C4-2B (cell line): ENCODE results near the gene ZDHHC24.

Experiments
- ZFX ChIP-seq: fragments of 450-650 bp; IDR thresholded peaks from 2 replicates; pipeline ENCODE4 v1.6.1; 2017
- TF ChIP-seq, protein P1 (sequence below): fragments of 450-650 bp; conservative IDR thresholded peaks from 2 replicates; pipeline ENCODE4 v1.5.1; 2017; ENCODE audit warnings: mild to moderate bottlenecking

DNA sequence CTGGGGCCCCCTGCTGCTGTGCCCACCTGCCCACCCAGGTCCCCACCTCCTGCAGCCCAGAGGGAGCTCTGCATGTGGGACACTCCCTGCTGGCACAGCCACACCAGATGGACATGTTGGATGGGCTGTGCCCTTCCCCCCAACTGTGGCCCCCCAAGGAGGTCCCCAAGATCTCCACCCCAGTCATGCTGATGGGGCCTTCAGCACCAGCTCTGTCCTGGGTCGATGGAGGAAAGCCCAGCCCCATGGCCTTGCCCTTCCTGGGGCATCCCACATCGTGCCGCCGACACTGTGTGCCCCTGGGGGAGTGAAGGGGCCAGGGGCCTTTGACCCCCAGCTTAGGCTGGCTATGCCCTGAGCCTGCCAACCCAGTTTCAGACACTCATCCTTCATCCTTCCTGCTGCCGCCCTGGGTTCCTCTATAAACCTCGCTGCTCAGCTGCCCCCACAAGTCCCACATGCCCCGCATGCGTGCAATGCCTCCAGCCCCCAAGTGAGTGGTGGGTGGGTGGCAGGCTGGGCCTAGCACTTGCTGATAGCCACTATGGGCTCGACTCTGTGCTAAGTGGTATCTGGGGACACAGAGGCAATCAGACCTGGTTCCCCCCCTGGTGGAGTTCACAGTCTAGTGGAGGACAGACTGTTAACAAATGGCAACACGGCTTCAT, 69.5 kb downstream of the ZDHHC24 start:
- TF ChIP-seq, protein P1, sequence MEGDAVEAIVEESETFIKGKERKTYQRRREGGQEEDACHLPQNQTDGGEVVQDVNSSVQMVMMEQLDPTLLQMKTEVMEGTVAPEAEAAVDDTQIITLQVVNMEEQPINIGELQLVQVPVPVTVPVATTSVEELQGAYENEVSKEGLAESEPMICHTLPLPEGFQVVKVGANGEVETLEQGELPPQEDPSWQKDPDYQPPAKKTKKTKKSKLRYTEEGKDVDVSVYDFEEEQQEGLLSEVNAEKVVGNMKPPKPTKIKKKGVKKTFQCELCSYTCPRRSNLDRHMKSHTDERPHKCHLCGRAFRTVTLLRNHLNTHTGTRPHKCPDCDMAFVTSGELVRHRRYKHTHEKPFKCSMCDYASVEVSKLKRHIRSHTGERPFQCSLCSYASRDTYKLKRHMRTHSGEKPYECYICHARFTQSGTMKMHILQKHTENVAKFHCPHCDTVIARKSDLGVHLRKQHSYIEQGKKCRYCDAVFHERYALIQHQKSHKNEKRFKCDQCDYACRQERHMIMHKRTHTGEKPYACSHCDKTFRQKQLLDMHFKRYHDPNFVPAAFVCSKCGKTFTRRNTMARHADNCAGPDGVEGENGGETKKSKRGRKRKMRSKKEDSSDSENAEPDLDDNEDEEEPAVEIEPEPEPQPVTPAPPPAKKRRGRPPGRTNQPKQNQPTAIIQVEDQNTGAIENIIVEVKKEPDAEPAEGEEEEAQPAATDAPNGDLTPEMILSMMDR, result no peak
- no peak for TF ChIP-seq ZFX
